COLO829 (cell line): ENCODE results near the gene STXBP5.
A peak's percentile ranks its signal among the peaks of the same experiment; 100 is the strongest.

Experiments
- DNase-seq: peaks from one replicate; pipeline ENCODE4 v3.0.0; 2012; ENCODE audit warnings: low spot score

The STXBP5 gene

DNA sequence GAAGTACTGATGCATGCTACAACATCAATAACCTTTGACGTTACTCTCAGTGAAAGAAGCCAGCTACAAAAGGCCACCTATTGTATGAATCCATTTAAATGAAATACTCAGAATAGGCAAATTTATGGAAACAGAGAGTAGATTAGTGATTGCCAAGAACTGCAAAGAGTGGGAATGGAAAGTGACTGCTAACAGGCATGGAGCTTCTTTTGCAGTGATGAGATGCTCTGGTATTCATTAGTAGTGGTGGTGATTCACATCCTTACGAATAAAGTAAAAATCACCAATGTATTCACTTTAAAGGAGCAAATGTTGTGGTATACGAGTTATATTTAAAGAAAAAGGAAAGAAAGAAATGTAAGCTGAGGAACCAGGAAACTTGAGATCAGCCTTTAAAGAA, 177.5 kb downstream of the STXBP5 start:
- DNase-seq: no peak

DNA sequence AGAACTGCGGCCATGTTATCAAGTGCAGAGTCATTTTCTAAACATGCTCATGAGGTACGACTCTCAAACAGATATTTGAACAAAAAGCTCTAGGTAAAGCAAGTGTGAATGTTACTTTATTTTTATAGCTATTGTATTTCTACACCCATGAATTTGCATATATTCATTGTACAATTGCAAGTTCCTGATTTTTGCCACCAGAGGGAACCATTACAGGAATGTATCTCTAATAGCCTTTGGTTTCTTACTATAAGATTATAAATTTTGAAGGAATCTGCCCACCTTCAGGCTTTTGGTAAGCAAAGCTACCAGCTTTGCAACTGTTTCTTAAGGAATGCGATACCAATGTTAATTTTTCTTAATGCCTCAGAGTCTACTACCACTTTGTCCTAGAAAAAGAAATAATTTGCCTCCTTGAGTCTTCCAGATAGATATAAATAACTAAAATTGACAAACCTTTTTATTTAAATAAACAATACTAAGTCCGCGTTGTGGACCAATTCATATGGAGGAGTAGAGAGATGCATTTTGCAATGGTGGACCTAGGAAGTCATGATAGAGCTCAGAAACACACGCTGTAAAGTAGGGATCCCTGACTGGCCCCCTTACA, 178.8 kb downstream of the STXBP5 start:
- peak; percentile 38 for DNase-seq

GRCh38 chr6:147384029-147384428, 179.8 kb downstream of the STXBP5 start:
- DNase-seq: no peak

GRCh38 chr6:147384737-147385710, 180.8 kb downstream of the STXBP5 start:
- no peak for DNase-seq

GRCh38 chr6:147389463-147389862, 185.2 kb downstream of the STXBP5 start:
- no peak for DNase-seq

DNA sequence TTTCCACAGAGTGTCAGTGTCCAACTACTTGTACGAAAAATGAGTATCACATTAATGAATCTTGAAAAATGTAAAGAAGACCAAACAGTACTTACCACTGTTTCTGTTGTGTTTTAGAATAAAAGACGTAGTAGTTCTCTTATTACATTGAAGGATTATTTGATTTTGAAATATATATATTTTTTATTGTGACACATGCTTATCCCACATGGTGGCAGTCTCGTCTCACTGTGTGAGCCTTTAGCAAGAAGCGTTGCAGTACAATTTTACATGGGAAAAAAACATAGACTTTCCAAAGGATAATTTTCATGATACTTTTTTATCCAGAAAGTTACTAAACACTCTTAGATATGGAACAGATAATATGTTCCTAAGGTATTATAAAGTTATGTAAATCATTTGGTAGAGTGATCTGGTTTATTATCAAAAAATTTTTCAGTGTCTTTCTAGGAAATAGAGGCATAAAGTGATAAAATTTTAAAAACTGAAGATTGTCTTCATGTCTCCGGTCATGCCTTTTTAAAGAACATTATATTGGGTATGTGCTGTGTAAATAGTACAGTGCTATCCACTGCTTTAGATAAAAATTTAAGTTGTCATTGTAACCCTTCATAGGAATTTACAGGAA, 186.8 kb downstream of the STXBP5 start:
- peak; percentile 17 for DNase-seq

DNA sequence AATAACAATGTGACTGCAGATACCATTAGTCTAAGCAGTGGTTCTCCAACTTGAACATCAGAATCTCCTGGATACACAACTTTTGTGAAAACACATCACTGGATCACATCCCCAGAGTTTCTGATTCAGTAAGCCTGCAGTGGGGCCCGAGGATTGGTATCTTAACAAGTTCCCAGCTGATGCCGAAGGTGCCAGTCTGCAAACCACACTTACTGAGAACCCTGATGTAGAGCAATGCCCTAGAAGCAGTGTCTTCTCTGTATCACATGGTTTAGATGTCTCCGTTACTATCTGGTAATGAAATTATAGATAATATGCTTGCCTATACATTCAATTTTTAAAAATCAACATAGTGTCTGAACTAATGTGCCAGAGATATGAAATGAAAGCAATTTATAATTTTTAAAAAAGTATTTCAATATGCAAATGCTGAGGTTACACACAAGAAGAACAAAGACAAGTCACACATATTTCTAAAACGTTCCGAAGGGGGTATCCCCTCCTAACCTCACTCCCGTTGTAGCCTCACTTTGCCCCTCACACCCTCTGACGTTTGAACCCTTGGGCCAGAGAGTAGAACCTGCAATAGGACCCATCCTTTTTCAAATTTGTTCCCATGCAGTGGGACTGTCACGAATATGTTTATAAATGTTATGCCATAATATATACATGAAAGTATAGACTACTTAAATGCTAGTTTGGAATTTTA, 188.9 kb downstream of the STXBP5 start:
- no peak for DNase-seq

DNA sequence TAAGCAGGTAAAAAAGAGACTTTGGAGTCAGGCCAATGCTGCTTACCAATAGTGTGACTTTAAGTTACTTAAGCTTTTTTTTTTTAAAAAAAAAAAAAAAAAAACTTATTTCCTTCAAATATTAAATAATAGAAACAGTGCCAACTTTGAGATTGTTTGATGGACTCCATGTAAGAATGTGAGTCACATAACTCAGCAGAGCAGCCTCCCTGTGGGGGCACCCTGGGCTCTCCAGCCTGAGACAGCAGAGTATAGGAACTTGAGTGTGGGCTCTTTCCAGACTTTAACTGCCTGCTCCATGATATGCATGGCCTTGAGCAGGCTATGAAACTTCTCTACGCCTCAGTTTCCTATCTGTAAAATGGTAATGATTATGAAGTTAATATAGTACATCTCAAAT, 190.9 kb downstream of the STXBP5 start:
- no peak for DNase-seq

DNA sequence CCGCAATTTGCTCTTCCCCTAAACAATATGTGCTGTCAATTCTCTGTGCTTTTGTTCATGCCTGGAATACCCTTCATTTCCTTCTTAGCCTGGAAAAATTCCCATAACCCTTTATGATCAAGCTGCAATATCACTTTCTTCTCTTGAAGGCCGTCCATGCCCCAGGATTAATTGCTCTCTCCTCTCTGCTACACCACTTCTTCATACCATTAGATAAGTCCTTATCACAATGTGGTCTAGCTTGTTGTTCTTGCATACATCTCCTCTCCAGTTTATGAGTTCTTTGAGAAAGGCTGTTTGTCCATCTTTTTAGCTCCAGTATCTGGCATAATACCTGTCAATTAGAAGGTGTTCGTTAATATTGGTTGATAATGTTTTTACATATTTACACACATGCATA, 193.1 kb downstream of the STXBP5 start:
- no peak for DNase-seq

DNA sequence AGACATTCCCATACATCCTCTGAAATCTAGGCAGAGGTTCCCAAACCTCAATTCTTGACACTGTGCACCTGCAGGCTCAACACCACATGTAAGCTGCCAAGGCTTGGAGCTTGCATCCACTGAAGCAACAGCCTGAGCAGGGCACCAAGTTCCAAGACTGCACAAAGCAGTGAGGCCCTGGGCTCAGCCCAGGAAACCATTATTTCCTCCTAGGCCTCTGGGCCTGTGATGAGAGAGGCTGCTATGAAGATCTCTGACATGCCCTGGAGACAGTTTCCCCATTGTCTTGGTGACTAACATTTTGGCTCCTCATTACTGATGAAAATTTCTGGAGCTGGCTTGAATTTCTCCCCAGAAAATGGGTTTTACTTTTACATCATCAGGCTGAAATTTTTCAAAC, 196.8 kb downstream of the STXBP5 start:
- no peak for DNase-seq

DNA sequence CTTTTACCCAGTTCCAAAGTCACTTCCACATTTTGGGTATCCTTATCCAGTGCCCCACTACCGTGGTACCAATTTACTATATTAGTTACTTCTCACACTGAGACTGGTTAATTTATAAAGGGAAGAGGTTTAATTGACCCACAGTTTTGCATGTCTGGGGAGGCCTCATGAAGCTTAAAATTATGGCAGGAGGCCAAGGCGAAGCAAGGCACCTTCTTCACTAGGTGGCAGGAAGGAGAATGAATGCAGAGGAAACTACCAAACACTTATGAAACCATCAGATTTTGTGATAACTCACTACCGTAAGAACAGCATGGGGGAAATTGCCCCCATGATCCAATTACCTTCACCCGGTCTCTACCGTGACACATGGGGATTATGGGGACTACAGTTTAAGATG, 197.6 kb downstream of the STXBP5 start:
- DNase-seq: no peak

GRCh38 chr6:147406783-147407182, 202.6 kb downstream of the STXBP5 start:
- no peak for DNase-seq

DNA sequence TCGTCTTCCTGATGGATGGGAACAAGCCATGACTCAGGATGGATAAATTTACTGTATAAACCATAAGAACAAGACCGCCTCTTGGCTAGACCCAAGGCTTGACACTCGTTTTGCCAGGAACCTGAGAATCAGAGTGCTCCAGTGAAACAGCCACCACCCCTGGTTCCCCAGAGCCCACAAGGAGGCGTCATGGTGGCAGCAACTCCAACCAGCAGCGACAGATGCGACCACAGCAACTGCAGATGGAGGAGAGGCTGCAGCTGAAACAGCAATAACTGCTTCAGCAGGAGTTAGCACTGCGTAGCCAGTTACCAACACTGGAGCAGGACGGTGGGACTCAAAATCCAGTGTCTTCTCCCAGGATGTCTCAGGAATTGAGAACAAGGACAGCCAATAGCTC, 203.4 kb downstream of the STXBP5 start:
- no peak for DNase-seq

DNA sequence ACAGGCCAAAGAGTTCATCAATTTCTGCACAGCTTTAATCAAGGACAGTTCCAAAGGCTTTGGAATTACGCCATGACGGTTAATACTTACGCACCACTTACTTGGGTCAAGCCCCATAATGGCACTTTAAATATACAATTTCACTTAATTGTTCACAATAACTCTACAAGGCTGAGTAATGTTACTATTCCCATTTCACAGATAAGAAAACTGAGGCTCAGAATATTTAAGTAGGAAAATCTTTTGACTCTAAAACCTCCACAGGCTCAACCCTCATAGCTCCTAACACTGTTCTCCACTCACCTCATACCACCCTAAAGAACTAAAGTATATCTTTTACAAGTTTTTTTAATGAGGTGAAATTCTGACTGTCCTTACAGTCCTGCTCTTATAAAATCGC, 212.4 kb downstream of the STXBP5 start:
- no peak for DNase-seq

GRCh38 chr6:147417954-147418353, 213.7 kb downstream of the STXBP5 start:
- no peak for DNase-seq

- no peak for DNase-seq
Observed at GRCh38 chr6:147418523-147418922, 214.3 kb downstream of the STXBP5 start.

- no peak for DNase-seq
Observed at GRCh38 chr6:147421903-147422302, 217.7 kb downstream of the STXBP5 start.

DNA sequence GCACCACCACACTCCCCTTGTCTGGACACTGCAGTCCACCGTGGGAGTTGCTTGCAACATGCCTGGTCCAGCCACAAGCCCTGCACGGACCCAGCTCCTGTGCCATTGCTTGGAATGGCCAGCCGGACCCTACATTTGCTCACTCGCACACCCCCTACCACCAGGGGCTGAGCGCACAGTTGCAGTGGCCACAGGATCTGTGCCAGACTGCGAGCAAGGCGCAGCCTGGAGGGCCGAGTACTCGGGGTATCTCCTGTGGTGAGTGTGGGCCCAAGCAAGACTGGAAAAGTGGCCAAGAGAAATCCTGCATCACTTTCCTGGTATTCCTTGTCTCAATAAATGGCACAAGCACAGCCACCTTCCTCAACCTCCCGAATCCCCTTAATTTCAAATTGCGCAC, 218.9 kb downstream of the STXBP5 start:
- no peak for DNase-seq

GRCh38 chr6:147429794-147430193, 225.6 kb downstream of the STXBP5 start:
- no peak for DNase-seq

DNA sequence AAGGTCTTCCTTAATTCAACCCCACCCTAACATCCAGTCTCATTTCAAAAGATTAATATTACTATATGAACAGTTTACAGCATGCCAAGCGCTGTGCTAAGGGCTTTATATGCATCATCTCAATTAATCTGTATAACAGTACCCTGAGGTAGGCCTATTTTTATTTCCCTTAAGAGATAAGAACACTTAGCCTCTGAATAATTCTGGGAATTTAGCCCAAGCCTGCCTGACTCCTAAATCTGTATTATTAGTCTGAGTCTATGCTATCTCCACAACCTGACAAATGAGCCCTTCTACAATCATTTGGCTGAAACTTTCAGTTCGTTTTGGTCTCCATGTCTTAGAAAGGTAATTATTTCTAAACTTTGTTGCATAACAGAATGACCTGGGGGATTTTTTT, 226.6 kb downstream of the STXBP5 start:
- no peak for DNase-seq

DNA sequence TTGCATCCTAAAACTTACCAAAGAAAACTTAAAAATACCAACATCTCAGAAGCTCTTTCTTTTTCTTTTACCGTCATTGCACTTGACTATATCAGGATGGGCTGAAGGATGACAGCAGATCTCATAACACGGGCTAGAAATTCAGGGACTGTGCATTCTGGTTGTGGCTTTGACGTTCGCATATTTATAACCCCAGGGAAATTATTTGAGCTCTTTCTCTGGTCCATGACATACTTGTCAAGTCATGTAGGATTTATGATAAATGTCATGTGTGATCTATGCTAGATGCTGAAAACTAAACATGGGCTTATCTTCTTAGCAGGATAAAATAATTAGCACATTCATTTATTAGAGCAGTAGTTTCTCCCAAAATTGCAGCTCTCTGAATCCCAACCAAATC, 229.9 kb downstream of the STXBP5 start:
- DNase-seq: no peak

GRCh38 chr6:147434516-147434915, 230.3 kb downstream of the STXBP5 start:
- DNase-seq: no peak
